HG03060 (cell line): ENCODE measurements around the gene KCNIP3.

Source experiments
- ATAC-seq: cut with Tn5 transposase; IDR thresholded peaks from one replicate; pipeline ENCODE4 v1.9.1; 2021; ENCODE audit warnings: low read depth, moderate number of reproducible peaks; ENCODE audit not compliant: unreplicated experiment

The KCNIP3 gene

GRCh38 chr2:95292623-95293260 lies 4.4 kb upstream of the KCNIP3 start:
- ATAC-seq = no peak

GRCh38 chr2:95294579-95295250 lies 2.4 kb upstream of the KCNIP3 start:
- ATAC-seq = no peak

DNA sequence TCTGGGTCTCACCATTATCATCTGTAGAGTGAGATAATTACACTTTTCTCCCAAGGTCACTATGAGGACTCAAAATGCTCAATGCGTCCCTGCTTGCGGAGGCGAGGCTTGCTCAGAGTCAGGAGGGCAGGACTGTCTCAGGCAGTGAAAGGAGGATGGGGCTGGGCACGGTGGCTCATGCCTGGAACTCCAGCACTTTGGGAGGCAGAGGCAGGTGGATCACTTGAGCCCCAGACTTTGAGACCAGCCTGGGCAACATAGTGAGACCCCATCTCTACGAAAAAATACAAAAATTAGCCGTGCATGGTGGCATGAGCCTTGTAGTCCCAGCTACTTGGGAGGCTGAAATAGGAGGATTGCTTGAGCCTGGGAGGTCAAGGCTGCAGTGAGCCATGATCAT lies 1.8 kb upstream of the KCNIP3 start:
- ATAC-seq = no peak

- ATAC-seq = no peak
Measured at GRCh38 chr2:95296011-95296410, 1.1 kb upstream of the KCNIP3 start.

DNA sequence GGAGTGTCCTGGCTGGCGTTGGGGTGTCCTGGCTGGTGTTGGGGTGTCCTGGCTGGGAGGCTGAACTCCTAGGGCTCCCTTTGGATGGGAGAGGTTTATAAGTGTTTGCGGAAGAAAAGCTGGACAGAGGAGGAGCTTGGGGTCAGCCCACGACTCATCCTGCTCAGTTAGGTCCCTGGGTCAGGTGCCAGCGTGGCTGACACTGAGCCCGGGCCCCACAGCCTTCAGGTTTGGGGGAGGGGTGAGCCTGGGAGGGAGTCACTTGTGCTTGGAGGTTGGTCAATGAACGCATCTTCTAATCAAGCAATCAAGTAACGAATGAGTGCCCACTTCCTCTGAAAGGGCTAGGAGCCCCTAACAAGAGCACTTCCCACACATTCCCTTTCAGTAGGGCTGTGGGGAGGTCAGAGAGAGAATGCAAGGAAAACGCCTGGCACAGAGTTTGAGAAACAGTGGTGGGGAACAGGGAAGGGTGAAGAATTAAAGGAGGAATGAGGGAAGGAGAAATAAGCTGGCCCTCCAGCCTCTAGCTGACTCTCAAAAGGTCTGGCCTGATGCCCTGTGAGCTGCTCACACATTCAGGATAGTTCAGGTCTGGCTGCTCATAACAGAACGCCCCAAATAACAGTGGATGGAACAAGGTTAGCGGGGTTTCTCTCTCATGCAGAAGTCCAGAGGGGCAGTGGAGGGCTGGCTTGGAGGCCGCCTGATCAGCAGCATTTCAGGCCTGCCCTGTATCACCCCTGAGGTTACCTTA lies 670 bp downstream of the KCNIP3 start:
- ATAC-seq = no peak

- ATAC-seq = no peak
Measured at GRCh38 chr2:95298486-95299111, 1.5 kb downstream of the KCNIP3 start.

DNA sequence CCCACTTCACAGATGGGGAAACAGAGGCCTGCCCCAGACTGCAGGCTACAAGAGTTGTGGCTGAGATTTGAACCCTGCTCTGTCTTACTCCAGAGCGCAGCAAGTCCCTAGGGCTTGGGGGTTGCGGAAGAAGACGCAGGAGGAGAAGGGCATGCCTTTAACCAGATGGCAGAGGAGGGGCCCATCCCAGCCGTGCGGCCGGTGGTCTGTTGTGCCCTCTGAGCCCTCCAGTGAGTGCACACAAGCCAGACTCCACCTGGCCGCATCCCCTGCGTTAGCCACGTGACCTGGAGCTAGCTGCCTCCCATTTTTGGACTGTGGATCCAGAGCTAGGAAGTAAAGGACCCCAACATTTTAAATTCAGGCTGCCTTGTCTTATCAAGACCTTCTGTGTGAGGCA lies 2.8 kb downstream of the KCNIP3 start:
- no peak for ATAC-seq

GRCh38 chr2:95300450-95300849 lies 3.3 kb downstream of the KCNIP3 start:
- no peak for ATAC-seq

- ATAC-seq = no peak
Measured at GRCh38 chr2:95301186-95301585, 4.0 kb downstream of the KCNIP3 start.

DNA sequence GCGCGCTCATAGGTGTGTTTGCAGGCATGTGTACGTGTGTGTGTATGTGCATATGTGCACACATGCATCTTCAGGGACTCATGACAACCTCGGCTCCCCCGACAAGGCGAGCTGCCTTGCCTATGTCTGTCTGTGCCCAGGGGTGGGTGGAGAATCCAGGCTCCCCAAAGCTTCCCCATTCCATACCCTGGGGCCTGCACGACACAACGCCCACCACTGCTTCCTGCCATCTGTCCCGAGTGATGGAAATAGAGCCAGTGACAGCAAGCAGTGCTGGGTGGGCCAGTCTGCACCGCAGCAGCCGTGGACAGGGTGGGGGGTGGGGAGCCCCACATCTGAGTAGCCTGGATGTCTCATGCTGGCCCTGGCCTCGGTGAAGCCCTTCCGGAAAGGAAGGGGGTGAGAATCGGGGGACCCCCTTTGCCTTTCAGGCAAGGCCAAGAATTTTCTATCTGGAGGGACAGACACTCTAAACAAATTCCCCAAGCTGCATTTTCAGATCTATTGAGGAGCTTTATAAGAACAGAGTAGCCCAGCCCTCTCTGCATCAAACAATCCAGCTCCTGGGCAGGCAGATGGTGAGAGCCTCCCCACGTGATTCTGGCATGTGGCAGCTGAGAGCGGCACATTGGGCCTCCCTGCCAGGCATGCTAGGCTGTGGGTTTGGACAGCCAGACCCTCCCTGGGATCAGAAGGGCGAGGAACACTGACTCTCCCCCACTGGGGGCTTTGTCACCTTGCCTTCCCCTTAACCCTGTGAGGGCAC lies 4.9 kb downstream of the KCNIP3 start:
- ATAC-seq = no peak

DNA sequence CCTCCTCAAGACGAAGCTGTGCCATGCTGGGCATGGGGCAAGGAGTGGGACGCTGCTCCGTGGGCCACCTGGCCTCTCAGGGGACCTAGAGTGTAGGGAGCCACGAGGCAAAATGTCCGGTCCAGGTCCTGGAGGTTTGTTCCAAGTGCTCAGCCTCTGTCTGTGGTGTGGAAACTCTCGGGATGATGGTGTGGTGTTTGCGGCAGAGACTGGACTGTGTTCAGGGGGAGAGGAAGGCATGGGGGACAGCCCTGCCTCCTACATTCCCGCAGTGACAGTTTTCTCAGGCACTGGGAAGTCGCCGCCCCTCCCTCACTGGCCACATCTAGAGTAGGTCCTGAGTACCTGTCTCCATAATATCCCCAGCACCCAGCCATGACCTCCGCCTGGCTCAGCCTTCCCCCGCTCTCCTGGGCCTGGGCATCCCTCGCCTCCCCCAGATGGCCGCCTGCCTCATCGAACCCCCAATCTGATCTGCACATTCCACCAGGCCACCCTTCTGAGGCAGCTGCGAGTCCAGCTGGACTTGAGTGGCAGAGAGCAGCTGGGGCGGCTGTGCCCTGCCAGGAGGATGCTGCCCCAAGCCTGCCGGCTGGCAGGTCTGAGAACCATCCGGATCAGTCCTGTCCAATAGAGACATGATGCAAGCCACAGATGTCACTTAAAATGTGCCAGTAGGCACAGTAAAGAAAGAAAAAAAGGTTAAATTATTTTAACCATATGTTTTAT lies 6.2 kb downstream of the KCNIP3 start:
- ATAC-seq = no peak

GRCh38 chr2:95305380-95306061 lies 8.4 kb downstream of the KCNIP3 start:
- ATAC-seq = no peak

DNA sequence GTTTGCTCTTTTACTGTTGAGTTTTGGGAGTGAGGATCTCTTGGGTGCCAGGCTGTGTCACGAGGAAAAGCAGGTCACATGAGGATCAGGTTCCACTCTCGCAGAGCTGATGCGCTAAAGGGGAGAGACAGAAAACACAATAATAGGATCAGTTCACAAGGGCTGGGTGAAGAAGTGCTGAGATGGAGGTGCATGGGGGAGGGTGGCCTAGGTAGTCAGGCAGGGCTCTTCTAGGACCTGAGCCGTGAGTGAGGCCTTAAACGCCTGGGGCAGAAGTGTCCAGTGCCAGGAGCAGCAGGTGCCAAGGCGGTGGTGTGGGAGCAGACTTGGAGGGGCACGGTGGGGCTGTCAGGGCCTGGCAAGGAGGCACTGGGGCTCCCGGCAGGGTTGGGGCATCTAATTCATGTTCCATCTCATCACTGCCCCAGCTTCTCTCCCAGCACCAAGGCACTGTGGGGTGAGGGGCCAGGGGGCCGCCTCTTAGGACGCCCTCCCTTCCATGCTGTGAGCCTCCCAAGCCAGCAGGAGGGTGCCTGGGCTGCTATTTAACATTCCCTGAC lies 9.3 kb downstream of the KCNIP3 start:
- ATAC-seq = no peak

DNA sequence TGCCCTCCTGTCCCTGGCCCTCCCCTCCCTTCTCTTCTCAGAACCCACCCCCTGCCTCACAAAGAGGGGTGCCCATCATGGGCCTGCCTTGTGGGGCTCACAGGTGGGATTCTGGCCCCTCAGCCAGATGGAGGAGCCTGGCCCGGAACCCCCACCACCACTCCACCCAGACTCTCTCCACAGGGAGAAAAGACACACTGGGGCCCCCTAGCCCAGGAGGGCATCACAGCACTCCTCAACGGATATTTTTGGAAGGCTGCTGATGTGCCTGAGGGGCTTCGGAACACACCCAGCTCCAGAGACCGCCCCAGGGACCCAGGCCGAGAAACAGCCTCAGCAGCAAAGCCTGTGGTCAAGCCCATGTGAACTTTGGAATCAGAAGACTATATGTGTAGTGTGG lies 9.9 kb downstream of the KCNIP3 start:
- no peak for ATAC-seq

- ATAC-seq = no peak
Measured at GRCh38 chr2:95307878-95308277, 10.7 kb downstream of the KCNIP3 start.

GRCh38 chr2:95308426-95308990 lies 11.4 kb downstream of the KCNIP3 start:
- ATAC-seq = no peak

- no peak for ATAC-seq
Measured at GRCh38 chr2:95309599-95309998, 12.5 kb downstream of the KCNIP3 start.

- ATAC-seq = no peak
Measured at GRCh38 chr2:95310216-95310615, 13.1 kb downstream of the KCNIP3 start.

- ATAC-seq = no peak
Measured at GRCh38 chr2:95310651-95311050, 13.5 kb downstream of the KCNIP3 start.
